GM18868 (cell line): ENCODE data around the gene BACH2.
A peak's percentile ranks its signal among the peaks of the same experiment; 100 is the strongest.
"Not testable (repeated sequence)": the region's sequence is repeated elsewhere in the genome, so short reads cannot be mapped to it uniquely, and the experiment has no call there.

ENCODE experiments used
- ATAC-seq: cut with Tn5 transposase; IDR thresholded peaks from one replicate; pipeline ENCODE4 v1.9.1; 2021; ENCODE audit warnings: mild to moderate bottlenecking, moderate library complexity; ENCODE audit not compliant: unreplicated experiment

BACH2 gene

DNA sequence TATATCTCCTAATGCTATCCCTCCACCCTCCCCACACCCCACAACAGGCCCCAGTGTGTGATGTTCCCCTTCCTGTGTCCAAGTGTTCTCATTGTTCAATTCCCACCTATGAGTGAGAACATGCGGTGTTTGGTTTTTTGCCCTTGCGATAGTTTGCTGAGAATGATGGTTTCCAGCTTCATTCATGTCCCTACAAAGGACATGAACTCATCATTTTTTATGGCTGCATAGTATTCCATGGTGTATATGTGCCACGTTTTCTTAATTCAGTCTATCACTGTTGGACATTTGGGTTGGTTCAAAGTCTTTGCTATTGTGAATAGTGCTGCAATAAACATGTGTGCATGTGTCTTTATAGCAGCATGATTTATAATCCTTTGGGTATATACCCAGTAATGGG, 163.0 kb downstream of the BACH2 start:
- ATAC-seq, result not testable (repeated sequence)

DNA sequence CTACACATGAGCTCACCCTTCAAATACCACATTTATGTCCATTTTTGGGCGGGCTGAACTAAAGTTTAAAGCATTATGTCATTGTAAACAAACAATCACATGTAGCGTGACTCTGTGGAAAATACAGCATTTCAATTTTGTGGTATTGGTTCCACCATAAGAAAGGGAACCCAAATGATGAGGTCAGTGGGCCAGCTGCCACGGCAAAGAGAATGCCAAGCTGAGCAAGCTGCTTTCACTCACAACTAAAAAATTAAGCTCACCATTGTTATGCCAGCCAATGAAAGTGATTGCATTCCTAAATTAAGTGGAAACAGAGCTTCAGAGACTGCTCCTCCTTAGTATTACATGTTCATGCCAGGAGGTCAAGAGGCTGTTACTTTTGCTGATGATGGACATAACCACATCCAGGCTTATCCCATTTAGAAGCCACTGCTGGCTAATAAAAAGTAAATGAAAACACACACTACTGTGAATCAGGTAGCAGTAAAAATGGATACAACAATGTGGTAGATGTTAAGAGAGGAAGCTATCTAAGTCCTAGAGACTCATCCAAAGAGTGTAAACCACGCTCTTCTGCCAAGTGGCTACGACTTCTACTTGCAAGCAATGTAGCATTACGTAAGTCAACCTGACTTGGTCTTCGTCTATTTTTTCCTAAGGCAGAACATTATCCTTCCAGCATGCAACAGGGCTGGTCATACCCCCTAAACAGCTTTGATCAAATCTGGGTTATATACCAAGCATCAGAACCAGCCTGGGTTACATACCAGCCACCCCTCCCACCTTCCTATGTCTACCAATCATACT, 164.8 kb downstream of the BACH2 start:
- ATAC-seq, result no peak

DNA sequence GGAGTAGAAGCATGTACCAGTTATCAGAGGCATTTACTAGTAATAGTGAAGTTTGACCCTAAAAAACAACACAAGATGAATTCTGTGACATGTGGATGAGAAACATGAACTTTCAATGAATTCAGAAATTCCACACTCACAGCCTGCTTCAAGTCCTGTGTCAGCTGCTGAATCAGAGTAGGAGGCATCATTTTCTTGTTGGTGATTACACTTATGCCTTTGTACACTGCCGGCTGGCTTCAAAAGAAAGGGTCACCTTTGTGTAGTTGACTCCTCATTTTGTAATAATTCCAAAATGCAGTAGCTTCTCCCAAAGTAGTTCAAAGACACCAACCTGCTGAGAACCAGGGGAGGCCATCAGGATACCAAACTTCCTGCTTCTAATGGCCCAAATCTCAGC, 165.5 kb downstream of the BACH2 start:
- ATAC-seq, result no peak

DNA sequence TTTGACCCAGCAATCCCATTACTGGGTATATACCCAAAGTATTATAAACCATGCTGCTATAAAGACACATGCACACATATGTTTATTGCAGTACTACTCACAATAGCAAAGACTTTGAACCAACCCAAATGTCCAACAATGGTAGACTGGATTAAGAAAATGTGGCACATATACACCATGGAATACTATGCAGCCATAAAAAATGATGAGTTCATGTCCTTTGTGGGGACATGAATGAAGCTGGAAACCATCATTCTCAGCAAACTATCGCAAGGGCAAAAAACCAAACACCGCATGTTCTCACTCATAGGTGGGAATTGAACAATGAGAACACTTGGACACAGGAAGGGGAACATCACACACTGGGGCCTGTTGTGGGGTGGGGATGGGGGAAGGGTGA, 168.0 kb downstream of the BACH2 start:
- ATAC-seq, result not testable (repeated sequence)

DNA sequence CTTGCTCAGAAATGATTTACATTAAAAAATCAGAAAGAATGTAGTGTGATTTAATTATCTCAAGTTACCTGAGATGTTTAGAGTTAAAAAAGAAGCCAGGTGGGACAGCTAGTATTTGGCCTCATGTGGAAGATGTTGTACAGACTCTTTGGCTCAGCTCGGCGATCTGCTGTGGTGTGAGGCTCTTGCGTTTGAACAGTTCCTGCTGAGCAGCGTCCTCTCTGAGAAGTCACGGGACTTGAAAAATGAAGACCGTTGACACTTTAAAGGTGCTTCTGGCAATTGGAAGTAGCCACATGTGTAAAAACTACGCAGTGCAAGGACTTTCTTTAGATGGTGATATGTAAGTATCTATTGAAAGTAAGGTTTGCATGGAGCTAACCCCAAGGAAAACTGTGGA, 169.0 kb downstream of the BACH2 start:
- no peak for ATAC-seq

DNA sequence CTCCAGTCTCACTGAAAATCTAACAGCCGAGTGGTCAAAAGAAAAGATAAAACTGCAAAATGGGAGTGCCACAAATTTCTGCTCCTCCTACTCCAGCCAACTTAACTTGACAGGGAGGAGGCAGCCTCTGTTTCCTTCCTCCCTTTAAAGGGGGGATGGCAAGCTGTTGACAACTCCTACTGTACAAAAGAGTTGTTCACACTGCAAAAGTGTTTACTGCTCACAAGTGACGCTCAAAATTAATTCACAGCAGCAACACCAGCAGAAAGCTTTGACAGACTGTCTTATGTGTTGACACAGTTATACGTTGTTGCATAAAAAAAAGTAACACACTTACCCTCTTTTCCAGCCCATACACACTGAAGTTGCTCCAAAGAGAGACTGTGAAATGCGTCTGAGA, 169.8 kb downstream of the BACH2 start:
- no peak for ATAC-seq

DNA sequence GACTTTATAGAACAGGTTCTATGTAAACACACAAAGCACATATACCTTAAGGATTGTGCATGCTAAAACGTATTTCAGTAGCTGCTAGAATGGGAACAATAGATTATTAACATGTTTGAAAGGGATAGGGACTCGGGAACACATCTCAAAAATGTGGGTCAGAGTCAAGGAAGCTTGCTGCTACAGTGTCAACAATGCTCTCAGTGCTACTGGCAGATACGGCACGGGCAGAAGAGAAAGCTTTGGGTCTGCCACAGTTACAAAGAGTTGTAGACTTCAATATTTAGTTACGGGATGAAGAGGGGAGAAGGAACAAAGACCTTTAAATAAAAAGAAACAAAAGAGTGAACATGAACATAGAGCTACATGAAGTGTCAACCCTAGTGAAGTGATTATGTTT, 170.5 kb downstream of the BACH2 start:
- ATAC-seq, result no peak

DNA sequence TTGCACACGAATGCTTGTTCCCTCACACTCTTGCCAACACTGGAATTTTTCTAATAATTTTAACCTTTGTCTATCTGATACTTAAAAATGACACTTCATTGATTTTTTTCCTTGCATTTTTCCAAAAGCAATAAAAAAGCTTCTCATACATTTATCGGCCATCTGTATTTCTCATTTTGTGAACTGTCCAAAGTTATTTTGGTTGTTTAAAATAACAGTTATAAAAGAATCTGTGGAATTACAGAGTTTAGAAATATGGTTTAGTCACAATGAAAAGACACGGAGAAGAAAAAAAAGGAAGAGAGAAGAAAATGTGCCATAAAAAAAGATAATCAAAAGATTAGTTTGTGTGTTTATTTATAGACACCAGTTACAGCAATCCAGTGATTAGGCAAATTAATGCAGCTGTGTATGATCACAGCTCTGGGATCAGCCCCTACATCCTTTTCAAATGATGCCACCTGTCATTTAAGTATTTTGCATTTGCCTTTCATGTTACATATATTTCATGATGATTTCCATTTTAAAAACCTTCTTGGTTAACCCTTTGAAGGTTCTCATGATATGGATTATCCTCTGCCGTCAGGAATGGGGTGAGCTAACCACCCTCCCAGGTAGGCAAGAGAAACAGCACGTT, 171.7 kb downstream of the BACH2 start:
- ATAC-seq, result no peak

DNA sequence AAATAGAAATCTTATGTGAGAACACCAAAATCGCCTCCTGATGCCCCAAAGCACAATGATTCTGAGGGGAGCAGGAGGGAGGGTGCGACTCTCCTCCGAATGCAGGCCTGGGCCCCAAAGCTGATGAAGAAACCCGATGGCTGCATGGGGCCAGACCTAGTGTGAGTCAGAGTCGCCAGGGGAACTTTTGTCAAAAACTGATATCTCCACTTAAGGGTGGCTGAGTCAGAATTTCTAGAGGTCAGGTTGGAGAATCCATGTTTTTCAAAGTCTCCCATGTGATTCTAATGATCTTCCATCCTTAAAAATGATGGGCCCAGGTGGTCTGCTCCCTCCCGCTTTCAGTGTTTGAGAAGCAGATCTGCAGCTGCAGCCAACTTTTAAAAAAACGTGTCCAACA, 172.8 kb downstream of the BACH2 start:
- no peak for ATAC-seq

DNA sequence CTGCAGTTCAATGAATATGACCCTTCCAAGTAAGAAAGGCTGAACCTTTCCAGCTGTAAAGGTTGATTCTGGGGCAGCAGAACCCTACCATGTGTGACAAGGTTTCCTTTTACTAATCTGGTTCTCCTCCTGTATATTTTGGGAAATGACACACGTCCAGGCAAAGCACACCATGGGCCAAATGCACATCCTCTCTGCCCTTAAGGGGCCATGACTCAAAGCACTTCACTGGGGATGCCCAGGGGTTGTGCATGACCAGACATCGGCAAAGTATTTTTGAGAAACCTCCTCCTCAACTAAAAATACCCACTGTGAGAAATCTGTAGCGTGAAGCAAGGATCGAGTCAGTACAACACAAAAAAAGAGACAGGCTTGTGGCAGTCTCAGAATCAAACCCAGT, 174.7 kb downstream of the BACH2 start:
- peak; percentile 70 for ATAC-seq

DNA sequence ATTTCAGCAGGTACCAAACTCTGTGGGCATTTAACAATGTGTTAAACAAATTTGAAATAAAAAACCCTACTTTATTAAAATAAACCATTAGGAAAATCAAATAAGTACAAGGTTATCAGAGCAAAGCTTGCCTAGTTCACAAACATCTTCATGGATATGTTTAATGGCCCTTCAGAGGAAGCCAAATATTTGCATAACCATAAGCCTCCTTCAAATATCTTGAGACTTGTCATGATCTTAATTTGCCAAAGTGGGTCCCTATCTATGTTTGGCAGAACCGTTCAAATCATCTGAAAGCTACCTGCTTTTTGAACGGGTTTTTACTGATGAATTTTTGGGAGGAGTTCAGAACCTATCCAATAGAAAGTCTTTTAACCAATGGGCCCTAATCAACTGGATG, 176.3 kb downstream of the BACH2 start:
- ATAC-seq, result no peak

DNA sequence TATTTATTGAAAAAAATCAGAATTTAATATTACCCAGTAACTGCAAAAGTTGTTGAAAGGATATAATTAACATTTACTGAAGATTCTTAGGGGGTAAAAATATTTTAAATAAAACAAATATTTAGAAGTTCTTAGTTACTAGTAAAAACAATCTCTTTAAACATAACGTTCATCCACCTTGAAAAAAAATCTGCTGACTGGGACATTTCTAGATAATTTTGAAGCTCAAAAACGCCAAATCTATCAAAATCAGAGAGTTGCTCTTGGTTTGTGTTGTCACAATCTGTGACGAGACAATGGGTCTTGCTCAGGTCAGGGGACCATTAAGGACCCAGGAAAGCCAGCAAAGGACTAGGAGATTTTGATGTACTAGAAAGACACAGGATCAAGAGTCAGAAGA, 177.0 kb downstream of the BACH2 start:
- no peak for ATAC-seq

DNA sequence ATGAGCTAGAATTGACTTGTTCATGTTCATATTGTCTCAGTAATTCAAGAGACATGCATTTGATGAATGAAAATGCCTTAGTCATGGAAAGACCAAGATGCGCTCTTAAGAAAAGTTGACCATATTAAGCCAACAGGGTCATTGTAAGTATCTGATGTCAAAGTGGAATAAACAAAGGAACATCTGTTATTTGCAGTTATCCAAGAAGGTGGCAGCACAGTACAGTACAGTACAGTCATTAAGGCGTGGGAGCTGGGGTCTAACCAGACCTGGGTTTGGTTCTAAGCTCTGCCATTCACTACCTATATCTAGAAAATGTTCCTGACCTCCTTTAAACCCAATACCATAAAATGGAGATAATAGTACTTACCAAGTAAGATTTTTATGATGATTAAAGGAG, 178.1 kb downstream of the BACH2 start:
- no peak for ATAC-seq

DNA sequence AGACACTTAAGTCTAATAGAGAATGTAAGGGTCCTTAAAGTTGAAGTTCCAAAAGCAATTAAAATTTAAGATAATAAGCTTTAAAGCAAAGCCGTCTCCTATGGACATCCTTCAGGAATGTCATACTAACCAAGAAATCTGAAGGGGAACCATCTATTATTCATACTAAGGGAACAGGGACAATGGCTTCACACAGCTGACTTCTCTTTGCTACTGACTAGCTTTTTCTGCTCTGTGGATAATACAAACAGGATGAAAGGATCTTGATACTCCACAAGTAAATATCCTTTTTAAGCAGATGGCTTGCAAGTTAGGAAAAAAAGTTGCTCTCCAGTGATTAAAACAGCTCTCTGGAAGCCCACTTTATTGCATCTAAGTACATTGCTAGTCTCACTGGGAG, 178.6 kb downstream of the BACH2 start:
- no peak for ATAC-seq

DNA sequence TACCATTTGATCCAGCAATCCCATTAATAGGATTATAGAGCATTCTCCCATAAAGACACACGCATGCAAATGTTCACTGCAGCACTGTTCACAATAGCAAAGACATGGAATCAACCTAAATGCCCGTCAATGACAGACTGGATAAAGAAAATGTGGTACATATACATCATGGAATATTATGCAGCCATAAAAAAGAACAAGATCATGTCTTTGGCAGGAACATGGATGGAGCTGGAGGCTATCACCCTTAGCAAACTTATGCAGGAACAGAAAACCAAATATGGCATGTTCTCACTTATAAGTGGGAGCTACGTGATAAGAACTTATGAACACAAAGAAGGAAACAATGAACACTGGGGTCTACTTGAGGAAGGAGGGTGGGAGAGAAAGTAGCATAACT, 180.5 kb downstream of the BACH2 start:
- not testable (repeated sequence) for ATAC-seq

DNA sequence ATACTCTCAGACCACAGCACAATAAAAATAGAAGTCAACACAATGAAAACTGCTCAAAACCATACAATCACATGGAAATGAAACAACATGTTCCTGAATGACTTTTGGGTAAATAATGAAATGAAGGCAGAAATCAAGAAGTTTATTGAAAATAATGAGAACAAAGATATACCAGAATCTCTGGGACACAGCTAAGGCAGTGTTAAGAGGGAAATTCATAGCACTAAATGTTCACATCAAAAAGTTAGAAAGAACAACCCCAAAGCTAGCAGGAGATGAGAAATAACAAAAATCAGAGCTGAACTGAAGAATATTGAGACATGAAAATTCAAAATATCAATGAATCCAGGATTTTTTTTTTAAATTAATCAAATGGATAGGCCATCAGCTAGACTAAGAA, 183.3 kb downstream of the BACH2 start:
- no peak for ATAC-seq

DNA sequence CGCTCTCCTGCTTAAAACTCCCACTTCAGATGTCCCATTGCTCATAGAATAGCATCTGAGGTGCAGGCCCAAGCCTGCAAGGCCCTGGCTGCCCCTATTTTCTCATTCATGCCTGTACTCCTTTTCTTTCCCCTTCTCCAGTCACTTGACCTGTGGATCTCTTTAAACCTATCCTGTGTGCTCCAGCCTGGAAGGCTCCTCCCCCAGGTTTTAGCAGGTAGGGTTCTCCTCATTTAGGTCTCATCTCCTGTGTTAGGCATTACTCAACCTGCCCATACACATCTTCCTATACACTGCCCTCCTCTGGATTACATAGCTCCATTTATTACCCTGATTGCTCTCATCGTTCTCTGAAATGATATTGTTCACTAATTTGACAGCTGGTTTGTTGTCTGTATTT, 185.3 kb downstream of the BACH2 start:
- no peak for ATAC-seq

DNA sequence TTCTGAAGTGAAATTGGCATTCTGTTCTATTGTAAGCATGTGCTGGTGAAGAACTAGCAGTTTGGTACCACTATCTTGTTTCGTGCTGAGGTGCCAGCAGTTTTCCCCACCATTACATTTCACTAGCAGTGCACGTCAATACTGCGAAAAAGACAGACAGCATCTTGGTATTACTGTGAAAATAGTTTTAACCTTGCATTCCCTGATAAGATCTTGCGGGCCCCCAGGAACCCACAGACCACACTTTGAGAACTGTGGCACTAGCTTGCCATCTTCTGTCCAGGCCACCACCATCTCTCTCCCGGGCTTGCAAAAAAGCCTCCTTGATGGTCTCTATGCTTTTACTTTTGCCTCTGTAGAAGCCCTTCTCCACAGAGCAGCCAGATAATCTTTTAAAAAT, 185.7 kb downstream of the BACH2 start:
- no peak for ATAC-seq

DNA sequence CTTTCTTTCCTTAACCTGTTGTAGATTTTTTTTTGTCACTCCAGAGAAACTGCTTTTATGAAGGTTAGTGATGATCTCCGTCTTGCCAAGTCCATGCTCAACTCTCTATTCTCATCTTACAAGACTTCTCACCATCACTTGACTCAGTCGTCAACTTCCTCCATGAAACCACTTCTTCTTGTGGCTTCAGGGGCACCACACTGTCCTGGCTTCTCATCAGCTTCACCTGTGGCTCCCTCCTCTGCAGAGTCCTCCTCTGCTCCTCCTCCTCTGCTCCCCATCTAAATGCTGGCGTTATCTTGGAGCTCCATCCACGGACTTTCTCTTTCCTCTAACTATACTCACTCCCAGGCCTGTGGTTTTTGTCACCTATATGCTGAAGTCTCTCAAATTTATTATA, 187.5 kb downstream of the BACH2 start:
- ATAC-seq, result no peak

DNA sequence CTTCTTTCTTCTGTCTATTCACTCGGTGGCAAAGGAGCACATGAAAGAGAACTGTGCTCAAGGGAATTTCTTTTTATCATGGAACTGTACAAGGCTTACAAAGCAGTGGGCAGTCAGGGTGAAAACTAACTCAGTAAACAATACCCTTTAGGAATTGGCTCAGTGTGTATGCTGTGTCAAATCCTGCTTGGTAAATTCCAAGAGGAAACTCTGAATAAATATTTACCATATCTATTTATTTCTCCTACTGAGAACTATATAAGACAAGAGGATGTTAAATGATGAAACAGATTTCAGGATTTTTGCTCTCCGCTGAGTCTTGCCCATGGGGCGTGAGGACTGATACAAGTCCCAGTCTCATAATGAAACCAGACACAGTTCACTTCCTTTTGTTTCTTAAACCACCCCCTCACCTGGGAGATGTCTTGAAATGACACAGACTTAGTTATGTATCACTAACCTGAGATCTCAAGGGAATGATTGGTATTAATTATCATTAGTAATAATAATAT, 188.8 kb downstream of the BACH2 start:
- ATAC-seq, result peak; percentile 94

DNA sequence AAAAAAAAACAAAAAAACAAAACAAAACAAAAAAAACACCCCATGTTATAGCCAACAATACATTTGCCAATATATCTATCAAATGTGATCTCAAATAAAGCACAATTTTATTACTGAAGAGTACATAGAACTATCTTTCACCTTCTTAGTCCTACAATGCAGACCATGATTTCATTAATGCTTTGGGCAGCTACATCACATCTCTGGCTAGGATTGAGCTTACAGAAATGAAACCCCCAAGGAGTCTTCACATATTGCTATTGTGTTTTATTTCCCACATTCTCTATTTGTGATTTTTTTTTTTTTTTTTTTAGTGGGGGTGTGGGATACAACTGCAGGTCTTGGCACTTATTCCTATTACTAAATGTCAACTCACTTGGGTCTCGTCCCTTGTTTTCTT, 189.3 kb downstream of the BACH2 start:
- no peak for ATAC-seq

DNA sequence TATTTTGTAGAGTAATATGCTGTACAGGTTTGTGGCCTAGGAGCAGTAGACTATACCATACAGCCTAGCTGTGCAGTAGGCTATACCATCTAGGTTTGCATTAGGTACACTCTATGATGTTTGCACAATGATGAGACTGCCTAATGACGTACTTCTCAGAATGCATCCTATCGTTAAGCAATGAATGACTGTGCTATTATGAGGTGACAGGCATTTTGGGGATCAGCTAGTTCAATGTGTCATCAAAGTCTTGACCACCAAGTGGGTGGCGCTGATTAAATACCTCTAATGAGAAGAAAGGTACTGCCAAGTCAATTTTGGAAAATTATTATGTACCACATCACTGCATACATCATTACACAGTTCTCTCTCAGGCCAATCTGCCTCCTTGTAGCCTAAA, 190.2 kb downstream of the BACH2 start:
- ATAC-seq, result no peak
